Activated CD4-positive, alpha-beta T cell treated with anti-CD3 and anti-CD28 coated beads, Interleukin-2, amount 50 U/mL, for 16 hours (primary cell): Measurements from ENCODE around the gene PKD1.
"Not testable (repeated sequence)": the region's sequence is repeated elsewhere in the genome, so short reads cannot be mapped to it uniquely, and the experiment has no call there.

Source experiments
- DNase-seq: peaks from one replicate; pipeline ENCODE4 v3.0.0-alpha.2; 2020

PKD1 gene

DNA sequence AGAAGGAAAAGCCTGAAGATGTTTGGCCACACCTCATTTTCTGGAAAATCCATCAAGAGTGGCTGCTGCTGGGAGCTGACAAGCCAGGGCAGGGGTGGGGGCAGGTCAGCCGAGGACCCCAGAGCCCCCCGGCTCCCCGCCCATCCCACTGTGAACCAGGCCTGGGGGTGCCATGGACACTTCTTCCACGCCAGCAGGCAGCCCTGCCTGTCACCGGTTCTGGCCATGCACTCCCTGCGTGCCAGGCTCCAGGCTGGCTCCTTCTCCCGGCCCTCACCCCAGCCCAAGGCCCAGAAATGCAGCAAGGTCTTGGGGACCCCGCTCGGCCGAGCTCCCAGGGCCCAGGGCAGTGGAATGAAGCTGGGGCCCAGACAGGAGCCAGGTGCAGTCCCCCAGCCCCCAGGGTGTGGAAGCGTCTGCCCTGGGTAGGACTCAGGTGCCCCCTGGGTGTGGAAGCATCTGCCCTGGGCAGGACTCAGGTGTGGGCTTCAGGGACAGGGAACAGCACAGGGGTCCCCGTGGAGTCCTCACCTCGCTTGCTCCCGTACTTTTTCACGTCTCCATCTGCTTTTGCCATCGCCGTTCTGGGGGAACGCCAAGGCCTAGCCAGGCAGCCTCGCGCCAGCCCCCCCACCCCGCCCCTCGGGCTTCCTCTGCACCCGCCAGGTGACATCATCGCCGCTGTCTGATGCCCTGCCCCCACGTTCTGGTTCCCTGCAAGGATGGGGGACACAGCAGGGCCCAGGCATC, 12.6 kb downstream of the PKD1 start:
- DNase-seq, result not testable (repeated sequence)

DNA sequence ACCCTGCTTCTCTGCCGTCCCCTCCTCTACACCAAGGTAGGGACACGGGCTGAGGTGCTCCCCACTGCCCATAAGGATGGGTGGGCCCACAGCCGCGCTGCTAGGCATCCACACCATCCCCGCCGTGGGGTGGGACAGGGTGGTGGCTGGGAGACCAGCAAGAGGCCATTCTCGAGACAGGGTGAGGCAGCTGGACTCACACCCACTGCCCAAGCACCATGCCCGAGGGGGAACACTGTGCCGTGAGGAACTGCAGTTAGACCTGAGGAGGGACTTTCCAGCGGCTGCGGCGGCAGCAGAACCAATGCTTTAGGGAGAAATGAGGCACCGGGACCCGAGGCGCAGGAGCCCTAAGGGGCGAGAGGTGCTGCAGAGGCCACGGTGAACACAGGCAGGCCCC, 13.3 kb downstream of the PKD1 start:
- no peak for DNase-seq

DNA sequence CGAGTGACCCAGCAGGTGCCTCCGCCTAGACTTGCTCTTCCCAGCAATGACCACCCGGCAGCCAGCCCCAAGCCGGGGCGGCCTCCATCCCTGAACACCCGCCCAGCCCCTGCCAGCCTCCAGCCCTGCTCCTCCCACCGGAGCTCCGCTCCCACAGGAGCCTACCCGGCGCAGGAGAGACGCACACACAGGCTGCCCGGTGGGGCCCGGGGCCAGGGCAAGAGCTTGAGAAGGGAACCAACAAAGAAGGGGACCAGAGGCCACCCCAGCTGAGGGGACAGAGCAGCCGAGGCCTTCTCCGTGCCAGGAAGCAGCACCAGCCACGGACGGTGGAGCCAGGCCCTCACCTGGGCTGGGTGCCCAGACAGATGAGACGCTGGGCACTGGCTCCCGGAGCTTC, 13.8 kb downstream of the PKD1 start:
- no peak for DNase-seq

DNA sequence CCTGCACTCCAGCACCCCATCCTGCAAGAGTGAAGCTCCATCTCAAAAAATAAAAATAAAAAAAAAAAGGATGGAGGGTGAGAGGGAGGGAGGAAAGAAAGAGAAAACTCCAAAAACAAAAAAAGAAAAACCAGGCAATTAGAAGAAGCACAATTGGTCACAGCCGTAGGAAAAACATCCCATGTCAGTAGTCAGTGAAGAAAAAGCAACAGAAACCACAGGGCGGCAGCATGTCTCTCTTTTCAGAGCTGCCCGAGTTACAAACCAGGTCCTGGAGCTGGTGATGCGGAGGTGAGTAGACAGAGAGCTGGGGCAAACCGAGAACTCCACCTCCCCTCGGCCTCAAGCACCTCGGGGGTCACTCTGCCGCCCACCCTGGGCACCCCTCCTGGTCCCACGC, 14.4 kb downstream of the PKD1 start:
- peak; percentile 26 for DNase-seq

DNA sequence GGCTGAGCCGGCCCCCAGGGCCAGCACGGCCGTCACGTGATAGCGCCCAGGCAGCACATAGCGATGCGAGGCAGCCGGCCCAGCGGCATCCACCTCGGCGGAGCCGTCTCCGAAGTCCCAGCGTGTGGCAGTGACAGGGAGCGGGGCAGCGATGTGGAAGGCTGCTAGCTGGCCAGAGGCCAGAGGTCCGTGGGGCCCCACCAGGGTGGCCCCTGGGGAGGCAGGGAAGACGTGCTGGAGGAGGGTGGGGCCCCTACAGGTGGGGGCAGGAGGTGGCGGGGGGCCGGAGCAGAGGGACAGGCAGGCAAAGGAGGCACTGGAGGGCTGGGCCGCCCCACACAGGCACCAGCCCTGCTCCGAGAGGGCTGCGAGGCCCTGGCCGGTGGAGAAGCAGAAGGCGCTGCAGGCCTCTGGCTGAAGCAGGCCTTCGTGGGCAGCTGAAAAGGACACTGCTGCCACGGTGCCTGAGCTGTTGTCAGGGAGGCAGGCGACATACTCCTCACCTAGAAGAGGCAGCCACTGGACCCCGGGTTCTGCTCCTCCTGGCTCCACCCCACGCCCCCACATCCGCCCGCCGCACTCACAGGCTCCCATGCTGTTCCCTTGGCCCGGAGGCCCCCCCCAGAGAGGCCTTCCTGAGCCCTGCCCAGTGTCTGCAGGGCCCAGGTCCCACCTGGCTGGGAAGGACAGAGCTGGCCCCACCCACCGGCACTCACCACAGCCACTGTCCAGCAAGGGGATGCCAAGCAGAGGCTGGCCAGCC, 17.6 kb downstream of the PKD1 start:
- DNase-seq, result not testable (repeated sequence)

DNA sequence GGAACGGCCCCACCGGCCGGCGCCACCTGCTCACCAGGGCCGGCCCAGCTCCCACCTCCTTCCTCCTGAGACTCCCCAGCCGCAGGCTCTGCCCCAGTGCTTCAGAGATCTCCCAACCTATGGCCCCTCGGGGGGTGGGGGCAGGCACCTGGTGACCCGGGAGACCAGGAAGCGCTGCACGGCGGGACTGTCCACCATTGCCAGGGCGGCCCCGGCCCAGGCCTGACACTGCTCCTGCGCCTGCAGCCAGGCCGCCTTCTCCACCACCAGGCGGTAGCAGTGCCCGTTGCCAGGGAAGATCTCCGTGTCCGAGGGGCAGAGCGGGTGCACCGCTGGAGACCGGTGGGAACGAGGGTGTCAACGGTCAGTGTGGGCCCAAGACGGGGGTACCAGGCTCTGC, 18.4 kb downstream of the PKD1 start:
- DNase-seq, result not testable (repeated sequence)

DNA sequence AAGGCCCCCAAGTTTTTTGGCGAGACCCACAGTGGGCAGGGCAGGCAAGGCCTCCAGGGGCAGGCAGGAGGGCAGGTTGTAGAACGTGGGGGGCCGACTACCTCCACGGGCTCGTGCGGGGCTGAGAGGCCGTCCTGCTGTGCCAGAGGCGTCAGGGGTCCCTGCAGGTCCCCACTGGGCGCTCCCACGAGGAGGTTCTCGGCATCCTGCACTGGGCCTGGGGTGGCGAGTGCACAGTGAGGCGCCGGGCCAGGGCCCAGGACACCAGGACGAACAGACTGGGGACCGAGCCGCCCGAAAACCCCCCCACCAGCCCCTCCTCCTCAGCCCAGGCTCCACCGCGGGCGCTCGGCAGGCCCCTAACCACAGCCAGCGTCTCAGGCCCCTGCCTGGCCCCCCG, 19.3 kb downstream of the PKD1 start:
- not testable (repeated sequence) for DNase-seq

DNA sequence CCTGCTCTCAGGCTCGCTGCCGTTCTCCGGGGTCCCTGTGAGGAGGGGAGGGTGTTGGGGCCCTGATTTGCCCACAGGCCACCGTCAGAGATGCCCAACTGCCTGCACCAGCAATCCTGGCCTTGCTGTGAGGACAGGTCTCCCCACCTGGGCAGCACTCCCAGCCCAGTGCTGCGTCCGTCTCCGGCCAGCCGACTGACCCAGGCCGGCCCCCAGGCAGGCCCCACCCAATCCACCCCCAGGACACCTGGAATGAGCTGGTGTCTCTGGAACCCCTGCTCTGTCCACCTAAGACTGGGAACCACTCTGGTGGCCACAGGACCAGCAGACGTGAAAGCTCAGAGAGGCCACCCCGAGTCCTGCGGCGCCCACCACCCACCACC, 20.1 kb downstream of the PKD1 start:
- no peak for DNase-seq

DNA sequence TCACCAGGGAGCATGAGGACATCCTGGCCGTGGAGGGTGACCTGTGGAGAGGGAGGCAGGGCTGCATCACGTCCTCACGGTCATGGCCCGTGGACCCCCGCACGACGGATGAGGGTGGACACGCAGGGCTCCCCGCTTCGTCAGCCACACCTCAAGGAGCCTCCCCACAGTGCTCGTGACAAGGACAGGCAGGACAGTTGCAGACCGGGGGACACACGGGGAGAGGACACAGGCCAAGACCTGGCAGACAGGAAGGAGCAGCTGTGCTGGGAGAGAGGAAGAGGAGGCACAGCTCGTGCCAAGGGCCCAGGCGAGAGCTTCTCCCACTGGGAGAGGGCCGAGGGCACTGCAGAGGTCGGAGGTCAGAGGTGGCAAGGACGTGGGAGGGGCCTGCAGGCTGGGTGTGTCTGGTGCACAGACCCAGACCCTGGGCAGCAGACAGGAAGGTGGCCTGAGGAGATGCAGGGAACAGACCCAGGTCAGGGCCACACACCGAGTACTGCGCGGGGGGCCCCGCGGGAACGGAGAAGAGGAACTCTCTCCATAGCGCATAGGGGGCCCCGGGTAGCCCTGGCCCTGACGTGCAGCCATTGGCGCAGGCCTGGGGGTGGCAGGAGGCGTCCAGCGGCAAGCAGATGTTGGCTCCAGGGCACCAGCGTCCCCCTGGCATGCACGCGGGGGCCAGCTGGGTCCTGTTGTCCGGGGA, 20.7 kb downstream of the PKD1 start:
- not testable (repeated sequence) for DNase-seq

DNA sequence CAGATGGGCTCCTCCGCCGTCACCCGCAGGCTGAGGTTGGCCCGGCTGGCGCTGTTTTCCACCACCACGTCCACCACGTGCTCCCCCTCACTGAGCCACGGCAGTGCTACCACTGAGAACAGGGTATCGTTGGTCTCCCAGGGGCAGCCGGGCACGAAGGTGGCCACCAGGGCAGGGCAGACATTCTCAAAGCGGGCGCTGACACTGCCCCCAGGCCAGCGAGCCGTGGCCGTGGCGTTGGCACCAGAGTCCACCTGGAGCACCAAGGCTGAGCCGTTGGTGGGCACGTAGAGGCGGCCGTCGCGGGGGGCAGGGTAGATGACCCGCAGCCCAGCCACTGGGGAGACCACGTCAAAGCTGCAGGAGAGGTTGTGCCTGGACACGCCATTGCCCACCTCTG, 21.5 kb downstream of the PKD1 start:
- not testable (repeated sequence) for DNase-seq

DNA sequence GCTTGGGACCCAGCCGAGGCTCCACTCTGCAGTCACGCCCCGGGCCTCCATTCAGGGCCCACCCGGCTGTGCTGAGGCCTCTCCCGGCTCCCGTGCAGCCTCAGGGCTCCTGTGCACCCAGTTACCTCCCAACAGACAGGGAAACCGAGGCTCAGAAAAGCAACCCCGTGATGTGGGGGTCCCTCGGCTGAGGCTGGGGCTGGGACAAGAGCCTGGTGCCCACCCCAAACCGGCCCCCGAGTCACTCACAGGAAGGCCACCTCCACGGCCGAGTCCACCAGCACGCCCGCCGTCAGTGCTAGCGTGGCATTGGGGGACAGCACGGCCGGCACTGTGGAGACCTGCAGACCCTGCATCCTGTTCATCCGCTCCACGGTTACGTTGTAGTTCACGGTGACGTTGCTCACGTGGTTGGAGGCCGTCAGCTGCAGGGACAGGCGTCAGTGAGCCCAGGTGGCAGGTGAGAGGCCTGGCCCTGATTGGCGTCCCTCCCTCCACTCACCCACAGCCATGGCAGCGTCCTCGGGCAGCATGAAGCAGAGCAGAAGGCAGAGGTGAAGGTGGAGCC, 23.1 kb downstream of the PKD1 start:
- not testable (repeated sequence) for DNase-seq

DNA sequence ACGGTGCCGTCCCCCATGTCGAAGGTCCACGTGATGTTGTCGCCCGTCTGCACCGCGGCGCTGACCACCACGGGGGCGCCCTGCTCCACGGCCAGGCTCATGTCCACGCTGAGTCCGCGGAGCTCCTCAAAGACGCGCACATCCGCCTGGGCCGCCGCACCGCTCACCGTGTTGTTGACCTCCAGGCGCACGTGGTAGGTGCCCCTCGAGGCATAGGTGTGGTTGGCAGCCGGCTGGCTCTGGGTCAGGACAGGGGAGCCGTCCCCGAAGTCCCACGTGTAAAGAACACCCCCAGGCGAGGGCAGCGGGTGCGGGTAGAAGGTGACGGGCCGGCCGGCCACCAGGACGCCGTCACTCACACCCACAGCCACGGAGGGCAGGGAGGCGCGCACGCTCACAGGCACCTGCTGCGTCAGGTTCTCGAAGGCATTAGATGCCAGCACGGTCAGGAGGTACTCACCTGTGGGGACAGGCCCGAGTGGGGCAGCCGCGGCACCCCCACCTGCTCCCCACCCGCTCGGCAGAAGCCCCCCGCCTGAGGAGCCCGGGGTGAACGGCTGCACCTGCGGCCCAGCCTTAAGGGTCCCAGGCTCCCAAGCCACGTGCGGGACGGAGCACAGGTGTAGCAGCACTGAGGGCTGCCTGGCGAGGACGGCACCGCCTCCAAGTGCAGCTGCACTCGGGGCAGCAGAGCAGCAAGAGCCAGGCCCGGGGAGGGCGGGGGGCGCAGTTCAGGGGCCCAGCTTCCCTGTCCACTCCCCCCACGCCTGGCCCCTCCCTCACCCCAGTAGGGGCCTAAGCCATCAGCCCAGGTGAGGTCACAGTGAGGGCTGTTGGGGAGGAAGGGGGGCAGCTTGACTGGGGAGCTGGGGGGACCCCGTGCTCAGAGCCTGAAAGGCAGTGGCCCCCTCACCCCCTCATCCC, 24.0 kb downstream of the PKD1 start:
- DNase-seq, result not testable (repeated sequence)

DNA sequence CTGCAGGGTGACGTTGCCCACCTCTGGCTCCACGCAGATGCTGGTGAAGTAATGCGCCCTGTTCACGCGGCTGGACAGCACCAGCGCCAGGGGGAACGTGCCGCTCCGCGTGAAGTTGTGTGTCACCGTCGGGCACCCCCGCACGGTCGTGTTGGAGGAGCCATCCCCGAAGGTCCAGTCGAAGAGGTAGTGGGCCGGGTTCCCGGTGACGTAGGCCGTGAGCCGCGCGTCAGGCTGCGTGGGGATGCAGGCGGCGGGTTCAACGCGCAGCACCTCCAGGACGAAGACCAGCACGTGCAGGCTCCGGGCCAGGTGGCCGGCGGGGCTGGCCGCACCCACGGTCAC, 24.7 kb downstream of the PKD1 start:
- DNase-seq, result not testable (repeated sequence)

DNA sequence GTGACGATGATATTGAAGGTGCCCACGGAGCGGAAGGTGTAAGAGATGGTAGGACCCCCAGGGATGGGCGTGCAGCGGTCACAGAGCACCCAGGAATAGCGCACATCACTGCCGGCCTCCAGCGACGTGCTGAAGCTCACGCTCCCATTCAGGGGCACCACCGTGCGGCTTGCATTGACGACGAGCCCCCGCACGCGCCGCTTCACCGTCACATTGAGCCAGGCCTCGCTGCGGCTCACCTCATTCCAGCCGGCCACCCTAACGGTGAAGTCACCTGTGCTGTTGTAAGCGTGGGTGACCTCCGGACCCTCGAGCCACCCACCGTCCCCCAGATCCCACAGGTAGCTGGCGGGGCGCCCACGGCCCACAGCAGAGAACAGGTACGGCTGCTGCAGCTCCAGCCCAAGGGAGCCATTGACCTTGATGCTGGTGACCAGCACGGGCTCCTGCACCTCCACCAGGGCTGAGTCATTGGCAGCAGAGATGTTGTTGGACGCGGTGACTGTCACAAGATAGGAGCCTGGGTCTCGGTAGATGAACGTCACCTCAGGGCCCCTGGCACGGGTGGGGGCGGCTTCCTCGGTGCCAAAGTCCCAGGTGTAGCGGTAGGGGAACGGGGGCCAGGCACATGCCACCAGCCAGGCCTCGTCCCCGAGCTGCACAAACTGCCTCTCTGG, 25.2 kb downstream of the PKD1 start:
- not testable (repeated sequence) for DNase-seq

DNA sequence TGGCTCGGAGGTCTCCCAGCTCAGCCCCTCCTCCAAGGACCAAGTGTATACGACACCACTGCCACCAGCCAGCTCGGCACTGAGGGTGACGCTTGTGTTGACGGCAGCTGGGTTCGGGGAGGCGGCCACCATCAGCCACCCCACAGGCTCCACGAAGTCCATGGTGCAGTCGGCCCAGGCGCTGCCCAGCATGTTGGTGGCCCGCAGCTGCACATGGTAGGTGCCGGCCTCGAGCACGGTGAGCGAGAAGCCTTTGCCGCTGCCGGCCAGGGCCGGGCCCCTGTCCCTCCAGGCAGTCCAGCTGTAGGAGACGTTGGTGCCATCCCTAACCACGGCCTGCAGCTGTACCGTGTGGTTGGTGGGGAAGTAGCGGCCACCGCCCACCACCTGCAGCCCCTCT, 25.8 kb downstream of the PKD1 start:
- not testable (repeated sequence) for DNase-seq

DNA sequence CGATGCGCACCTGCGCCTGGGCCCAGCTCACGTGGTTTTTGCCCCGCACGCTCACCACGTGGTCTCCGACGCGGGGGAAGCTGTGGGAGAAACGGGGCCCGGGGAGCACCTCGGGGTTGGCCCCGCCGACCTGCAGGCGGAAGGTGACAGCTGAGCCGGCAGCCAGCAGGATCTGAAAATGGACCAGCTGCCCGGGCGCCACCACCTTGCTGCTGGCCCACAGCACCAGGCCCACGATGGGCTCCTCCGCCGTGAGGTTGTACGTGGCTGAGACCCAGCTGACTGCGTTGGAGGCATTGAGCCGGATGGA, 26.5 kb downstream of the PKD1 start:
- not testable (repeated sequence) for DNase-seq

DNA sequence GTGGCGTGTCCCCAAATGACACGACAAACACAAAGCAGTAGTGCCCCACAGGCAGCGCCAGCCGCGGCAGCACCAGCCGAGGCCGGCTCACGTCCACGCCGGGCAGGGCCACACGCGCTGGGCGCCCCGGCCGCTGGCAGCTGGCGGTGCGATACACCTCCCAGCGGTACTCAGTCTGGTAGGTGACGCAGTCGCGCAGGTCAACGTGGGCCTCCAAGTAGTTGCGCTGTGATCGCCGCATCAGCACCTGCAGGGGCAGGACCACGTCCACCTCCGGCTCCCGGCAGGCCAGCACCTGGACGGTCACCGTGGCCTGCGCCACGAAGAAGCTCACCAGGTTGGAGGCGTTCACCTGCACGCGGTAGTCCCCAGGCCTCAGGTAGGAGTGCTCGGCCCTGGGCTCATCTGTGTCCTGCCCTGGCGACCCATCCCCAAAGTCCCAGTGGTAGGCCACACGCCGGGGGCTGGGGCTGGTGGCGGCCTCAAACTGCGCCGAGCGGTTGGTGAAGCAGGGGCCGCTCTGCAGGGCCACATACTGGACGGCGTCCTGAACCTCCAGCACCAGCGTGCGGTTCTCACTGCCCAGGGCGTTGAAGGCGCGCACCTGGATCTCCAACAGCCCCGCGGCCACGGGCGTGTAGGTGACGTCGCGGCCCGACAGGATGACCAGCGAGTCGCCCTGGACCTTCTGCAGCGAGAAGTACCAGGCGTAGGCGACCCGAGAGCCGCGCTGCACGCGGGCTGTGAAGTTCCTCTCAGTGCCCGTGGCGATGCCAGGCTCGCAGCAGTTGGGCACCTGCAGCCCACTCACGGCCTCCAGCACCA, 27.0 kb downstream of the PKD1 start:
- DNase-seq, result not testable (repeated sequence)

DNA sequence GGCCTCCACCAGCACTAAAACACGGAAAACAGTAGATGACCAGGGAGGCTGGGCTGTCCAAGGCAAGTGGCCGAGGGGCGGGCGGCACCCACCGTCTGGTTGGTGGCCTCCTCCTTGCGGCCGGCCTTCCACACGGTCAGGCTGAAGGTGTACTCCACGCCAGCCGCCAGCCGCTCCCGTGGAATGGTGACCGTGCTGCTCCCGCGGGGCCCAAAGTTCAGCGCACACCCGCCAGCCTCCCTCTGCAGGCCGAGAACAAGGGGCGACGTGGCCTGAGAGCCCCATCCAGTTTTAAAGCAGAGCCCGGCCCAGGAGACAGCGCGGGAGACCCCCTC, 27.9 kb downstream of the PKD1 start:
- not testable (repeated sequence) for DNase-seq

DNA sequence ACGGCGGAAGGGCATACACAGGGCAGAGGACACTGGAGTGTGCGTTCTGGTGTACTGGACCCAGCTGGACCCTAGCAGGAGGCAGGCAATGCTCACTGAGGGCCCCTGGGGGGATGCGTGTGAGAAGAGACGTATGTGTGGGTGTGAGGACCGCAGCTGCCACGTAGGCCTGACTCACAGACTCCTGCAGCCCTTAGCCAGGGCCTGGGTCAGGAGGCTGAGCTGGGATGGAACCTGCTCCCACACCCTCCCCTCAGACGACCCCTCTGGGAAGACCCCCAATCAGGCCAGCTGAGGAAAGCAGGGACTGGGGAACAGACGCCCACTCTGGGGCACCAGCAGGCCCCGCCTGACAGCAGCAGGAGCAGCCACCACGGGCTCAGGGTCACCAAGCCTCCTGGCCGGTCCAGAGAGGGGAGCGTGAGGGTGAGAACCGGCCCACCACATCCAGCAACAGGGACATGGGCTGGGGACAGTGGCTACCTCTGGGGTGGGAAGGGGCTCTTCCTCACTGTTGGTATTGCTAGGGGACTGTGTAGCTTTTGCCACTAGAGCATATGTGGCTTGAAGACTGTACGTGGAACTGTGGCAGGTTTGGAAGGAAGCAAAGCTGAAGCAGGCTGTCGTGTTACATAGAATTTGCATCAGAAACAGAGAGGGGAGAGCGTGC, 28.4 kb downstream of the PKD1 start:
- DNase-seq, result not testable (repeated sequence)

DNA sequence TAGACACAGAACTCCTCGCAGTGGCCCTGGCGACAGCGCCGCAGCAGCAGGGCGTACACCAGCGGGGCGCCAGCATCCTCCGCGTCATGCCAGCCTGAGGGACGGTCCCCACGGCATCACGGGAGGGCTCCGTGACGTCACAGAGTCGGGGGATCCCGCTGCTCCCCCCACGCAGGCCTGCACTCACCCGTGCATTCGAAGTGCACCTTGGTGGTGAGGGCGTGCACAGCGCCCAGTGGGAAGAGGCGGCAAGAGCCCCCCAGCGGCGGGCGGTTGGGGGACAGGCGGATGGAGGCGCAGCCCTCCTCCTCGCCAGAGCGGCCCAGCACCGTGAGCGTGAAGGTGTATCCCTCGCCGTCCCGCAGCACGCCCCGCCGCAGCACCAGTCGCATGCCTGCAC, 29.5 kb downstream of the PKD1 start:
- DNase-seq, result not testable (repeated sequence)

DNA sequence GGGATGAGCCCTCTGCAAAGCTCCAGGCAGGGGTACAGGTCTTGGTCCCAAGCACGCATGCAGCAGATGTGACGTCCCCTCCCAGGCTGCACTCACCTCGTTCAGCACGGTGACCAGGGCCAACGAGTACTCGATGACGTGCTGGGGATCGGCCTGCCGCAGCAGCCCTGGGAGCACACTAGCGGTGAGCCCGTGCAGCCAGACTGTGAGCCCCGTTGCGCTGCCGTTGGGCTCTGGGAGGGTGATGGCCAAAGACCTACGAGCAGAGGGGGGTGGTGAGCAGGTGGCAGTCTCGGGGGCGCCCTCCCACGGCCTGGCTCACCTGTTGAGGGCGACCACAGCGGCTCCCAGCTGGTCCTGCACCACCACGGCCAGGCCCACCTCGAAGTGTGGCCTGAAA, 29.9 kb downstream of the PKD1 start:
- not testable (repeated sequence) for DNase-seq
